HG02870 (cell line): ENCODE data around the gene NLRP1.

ENCODE experiments used
- ATAC-seq: cut with Tn5 transposase; IDR thresholded peaks from one replicate; pipeline ENCODE4 v1.9.1; 2021; ENCODE audit warnings: mild to moderate bottlenecking, moderate library complexity; ENCODE audit not compliant: unreplicated experiment

The NLRP1 gene

GRCh38 chr17:5584383-5585286 is at the start of gene NLRP1:
Gene NLRP1 (minus strand): TSS chr17:5584509. CDS start chr17:5583957, 552 bp downstream.
- peak; percentile 80 for ATAC-seq

- ATAC-seq, result no peak
Observed at GRCh38 chr17:5631958-5632590, 47.8 kb upstream of the NLRP1 start.

- no peak for ATAC-seq
Observed at GRCh38 chr17:5630434-5630833, 46.1 kb upstream of the NLRP1 start.

- no peak for ATAC-seq
Observed at GRCh38 chr17:5629128-5629527, 44.8 kb upstream of the NLRP1 start.

DNA sequence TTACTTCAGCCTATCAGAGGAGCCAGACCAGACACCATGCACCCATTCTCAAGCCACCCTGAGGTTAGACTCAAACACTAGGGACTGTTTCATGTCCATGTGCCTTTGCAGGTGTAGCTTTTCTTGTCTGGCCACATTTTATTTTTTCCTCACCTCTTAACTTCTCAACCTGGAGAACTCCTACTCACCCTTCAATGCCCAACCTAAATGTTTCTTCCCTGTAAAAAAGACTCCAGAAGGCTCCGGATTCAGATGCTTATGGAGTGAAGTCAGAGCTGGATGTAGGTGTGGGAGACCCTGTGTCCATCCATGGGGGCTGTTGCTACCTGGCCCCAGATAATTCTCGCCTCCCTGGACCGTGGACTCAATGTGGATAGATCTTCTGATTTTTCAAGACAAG is 44.0 kb upstream of the NLRP1 start:
- ATAC-seq, result no peak

- no peak for ATAC-seq
Observed at GRCh38 chr17:5624211-5624610, 39.9 kb upstream of the NLRP1 start.

- ATAC-seq, result no peak
Observed at GRCh38 chr17:5621729-5622128, 37.4 kb upstream of the NLRP1 start.

DNA sequence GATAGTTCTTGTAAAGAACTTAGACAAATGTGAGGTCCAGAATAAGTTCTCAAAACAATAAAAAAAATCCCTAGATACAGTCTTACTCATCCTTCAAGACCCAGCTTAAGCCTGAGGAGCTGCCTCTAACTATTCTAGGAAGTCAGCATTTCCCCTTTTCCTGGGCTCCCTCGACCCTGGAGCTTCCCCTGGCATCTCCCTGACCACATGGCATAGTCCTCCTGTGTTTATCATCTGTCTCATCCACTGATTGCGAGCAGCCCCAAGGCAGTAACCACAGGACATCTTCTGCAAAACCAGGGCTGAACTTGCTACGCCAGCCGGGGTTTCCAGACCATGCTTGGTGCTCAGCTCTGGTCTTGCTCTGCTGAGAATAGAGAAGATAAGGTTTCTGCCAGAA is 36.7 kb upstream of the NLRP1 start:
- no peak for ATAC-seq

DNA sequence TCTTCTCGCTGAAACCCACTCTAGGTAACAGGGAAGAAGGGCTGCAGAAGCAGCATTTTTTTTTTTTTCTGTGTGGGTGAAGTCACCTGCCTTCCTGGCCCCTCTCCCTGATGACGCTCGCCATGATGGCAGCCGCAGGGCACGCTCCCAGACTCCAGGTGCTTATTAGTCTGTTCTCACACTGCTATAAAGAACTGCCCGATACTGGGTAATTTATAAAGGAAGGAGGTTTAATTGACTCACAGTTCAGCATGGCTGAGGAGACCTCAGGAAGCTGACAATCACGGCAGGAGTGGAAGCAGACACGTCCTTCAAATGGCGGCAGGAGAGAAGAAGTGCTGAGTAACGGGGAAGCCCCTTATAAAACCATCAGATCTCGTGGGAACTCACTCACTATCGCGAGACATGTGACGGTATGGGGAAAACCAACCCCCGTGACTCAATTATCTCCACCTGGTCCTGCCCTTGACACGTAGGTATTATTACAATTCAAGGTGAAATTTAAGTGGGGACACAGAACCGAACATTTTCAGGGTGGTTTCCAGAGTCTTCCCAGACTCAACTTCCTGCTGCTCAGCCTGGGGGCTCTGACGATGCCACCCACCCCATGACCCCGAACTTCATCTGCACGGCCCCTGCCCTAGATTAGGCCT is 34.9 kb upstream of the NLRP1 start:
- ATAC-seq, result no peak

GRCh38 chr17:5618476-5618875 is 34.2 kb upstream of the NLRP1 start:
- no peak for ATAC-seq

- no peak for ATAC-seq
Observed at GRCh38 chr17:5615476-5615875, 31.2 kb upstream of the NLRP1 start.

- ATAC-seq, result no peak
Observed at GRCh38 chr17:5610956-5611355, 26.6 kb upstream of the NLRP1 start.

- no peak for ATAC-seq
Observed at GRCh38 chr17:5608399-5609112, 24.2 kb upstream of the NLRP1 start.

- no peak for ATAC-seq
Observed at GRCh38 chr17:5607946-5608345, 23.6 kb upstream of the NLRP1 start.

DNA sequence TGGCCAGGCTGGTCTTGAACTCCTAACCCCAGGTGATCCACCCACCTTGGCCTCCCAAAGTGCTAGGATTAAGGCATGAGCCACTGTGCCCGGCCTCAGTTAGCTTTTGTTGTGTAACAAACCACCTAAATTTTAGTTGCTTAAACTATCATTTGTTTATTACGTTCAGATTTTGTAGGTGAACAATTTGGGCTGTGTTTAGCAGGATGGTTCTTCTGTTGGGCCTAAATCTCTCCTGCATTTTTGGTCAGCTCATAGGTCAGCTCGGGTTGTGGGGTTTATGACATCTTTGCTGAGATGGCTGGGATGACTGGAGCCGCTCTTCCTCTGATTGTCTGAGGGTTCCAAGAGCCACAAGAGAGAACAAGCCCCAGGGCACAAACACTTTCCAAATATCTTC is 21.1 kb upstream of the NLRP1 start:
- no peak for ATAC-seq

GRCh38 chr17:5600041-5600440 is 15.7 kb upstream of the NLRP1 start:
- no peak for ATAC-seq

GRCh38 chr17:5598457-5598856 is 14.1 kb upstream of the NLRP1 start:
- ATAC-seq, result no peak

- no peak for ATAC-seq
Observed at GRCh38 chr17:5596421-5596820, 12.1 kb upstream of the NLRP1 start.

- no peak for ATAC-seq
Observed at GRCh38 chr17:5595831-5596230, 11.5 kb upstream of the NLRP1 start.

GRCh38 chr17:5592382-5592781 is 8.1 kb upstream of the NLRP1 start:
- ATAC-seq, result no peak

DNA sequence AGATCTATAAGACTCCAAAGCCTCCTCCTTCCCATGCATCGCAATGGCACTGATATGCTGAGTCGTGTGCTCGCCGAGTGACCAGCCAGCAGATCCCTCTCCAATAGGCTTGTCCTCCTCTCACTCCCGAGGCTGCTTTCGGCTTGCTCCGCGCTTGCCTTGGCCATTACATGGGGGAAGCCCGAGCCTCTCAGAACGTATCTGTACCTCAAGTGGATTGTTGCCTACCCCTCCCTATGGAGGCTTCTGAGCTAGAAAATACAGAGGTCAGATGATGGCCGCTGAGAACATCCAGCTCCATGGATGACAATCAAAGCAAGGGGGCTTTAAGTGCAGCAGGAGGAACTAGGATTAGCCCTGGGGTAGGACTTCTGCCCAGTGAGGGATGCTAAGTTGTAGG is 7.7 kb upstream of the NLRP1 start:
- ATAC-seq, result no peak
